ENCODE measurements around the gene ATF6B.
"Not testable (repeated sequence)": the region's sequence is repeated elsewhere in the genome, so short reads cannot be mapped to it uniquely, and the experiment has no call there.

Gene ATF6B

GRCh38 chr6:32153564-32154513 is 25.8 kb upstream of the ATF6B start, which contains the start of gene PPT2:
TSS of gene PPT2 (plus strand) at chr6:32154141. CDS start at chr6:32154595, 454 bp downstream.
- peak; percentile 84 for DNase-seq

- no peak for DNase-seq
Observed at GRCh38 chr6:32152769-32153563, 24.9 kb upstream of the ATF6B start.

- no peak for DNase-seq
Observed at GRCh38 chr6:32151863-32152768, 24.1 kb upstream of the ATF6B start, which contains the start of gene PRRT1. TSS of gene PRRT1 (minus strand) at chr6:32151939. CDS start at chr6:32151827, 112 bp downstream.

- DNase-seq = no peak
Observed at GRCh38 chr6:32151181-32151862, 23.3 kb upstream of the ATF6B start.

GRCh38 chr6:32149932-32150870 is 22.2 kb upstream of the ATF6B start:
- no peak for DNase-seq

- no peak for DNase-seq
Observed at GRCh38 chr6:32149092-32149755, 21.2 kb upstream of the ATF6B start.

GRCh38 chr6:32148289-32149091 is 20.4 kb upstream of the ATF6B start:
- peak; percentile 80 for DNase-seq

GRCh38 chr6:32147401-32148132 is 19.5 kb upstream of the ATF6B start:
- DNase-seq = peak; percentile 14

- no peak for DNase-seq
Observed at GRCh38 chr6:32146687-32147086, 18.6 kb upstream of the ATF6B start.

- DNase-seq = no peak
Observed at GRCh38 chr6:32146287-32146686, 18.2 kb upstream of the ATF6B start.

- DNase-seq = not testable (repeated sequence)
Observed at GRCh38 chr6:32144238-32144637, 16.2 kb upstream of the ATF6B start.

- no peak for DNase-seq
Observed at GRCh38 chr6:32140420-32141046, 12.5 kb upstream of the ATF6B start.

GRCh38 chr6:32139590-32139989 is 11.5 kb upstream of the ATF6B start:
- DNase-seq = no peak

GRCh38 chr6:32137454-32137853 is 9.4 kb upstream of the ATF6B start:
- no peak for DNase-seq

- no peak for DNase-seq
Observed at GRCh38 chr6:32133786-32134185, 5.7 kb upstream of the ATF6B start.

GRCh38 chr6:32132110-32132509 is 4.1 kb upstream of the ATF6B start:
- no peak for DNase-seq

- no peak for DNase-seq
Observed at GRCh38 chr6:32131439-32131948, 3.4 kb upstream of the ATF6B start.
